DOHH2 (cell line): Measurements from ENCODE around the gene ABCA1.

ENCODE experiments used
- H3F3A ChIP-seq: fragments of 200-600 bp; sonication (generic), shearing (Covaris generic); 2 replicates; pipeline ENCODE4 v1.6.0; 2016; ENCODE audit warnings: antibody characterized with exemption, mild to moderate bottlenecking; ENCODE audit not compliant: control insufficient read depth, insufficient read depth
- H3K27ac ChIP-seq: fragments of 200-600 bp; sonication (generic); 2 replicates; pipeline ENCODE4 v1.5.1; 2014; ENCODE audit warnings: low read depth, mild to moderate bottlenecking, low read length, moderate library complexity
- H3K27me3 ChIP-seq: fragments of 200-600 bp; sonication (generic); 2 replicates; pipeline ENCODE4 v1.6.1; 2014; ENCODE audit warnings: mild to moderate bottlenecking, low read length, mixed read lengths; ENCODE audit not compliant: control insufficient read depth
- H3K36me3 ChIP-seq: fragments of 200-600 bp; sonication (generic); 2 replicates; pipeline ENCODE4 v1.6.1; 2014; ENCODE audit warnings: mild to moderate bottlenecking, low read length, moderate library complexity, mixed read lengths; ENCODE audit not compliant: control insufficient read depth
- H3K4me1 ChIP-seq: fragments of 200-600 bp; sonication (generic); 2 replicates; pipeline ENCODE4 v1.6.1; 2014; ENCODE audit warnings: mild to moderate bottlenecking, low read length, mixed read lengths; ENCODE audit not compliant: control insufficient read depth
- H3K4me2 ChIP-seq: fragments of 200-600 bp; sonication (generic); 2 replicates; pipeline ENCODE4 v1.6.0; 2014; ENCODE audit warnings: mild to moderate bottlenecking, low read length, moderate library complexity
- H3K4me3 ChIP-seq: fragments of 200-600 bp; sonication (generic); 2 replicates; pipeline ENCODE4 v1.5.1; 2014; ENCODE audit warnings: mild to moderate bottlenecking, low read length, mixed read lengths
- H3K79me2 ChIP-seq: fragments of 200-600 bp; sonication (generic); 2 replicates; pipeline ENCODE4 v1.6.1; 2014; ENCODE audit warnings: mild to moderate bottlenecking, low read length, mixed read lengths; ENCODE audit not compliant: control insufficient read depth
- H3K9me2 ChIP-seq: fragments of 200-600 bp; sonication (generic); replicated peaks from 2 replicates; pipeline ENCODE4 v1.6.1; 2014; ENCODE audit warnings: mild to moderate bottlenecking, low read length, mixed read lengths; ENCODE audit not compliant: control insufficient read depth
- H3K9me3 ChIP-seq: fragments of 200-600 bp; sonication (generic); 2 replicates; pipeline ENCODE4 v1.6.1; 2014; ENCODE audit warnings: antibody characterized with exemption, low read length, mixed read lengths; ENCODE audit not compliant: control insufficient read depth, insufficient read depth
- H4K20me1 ChIP-seq: fragments of 200-600 bp; sonication (generic); 2 replicates; pipeline ENCODE4 v1.6.0; 2014; ENCODE audit warnings: low read depth, mild to moderate bottlenecking, antibody characterized with exemption, low read length, moderate library complexity; ENCODE audit not compliant: control insufficient read depth, insufficient read depth
- EZH2phosphoT487 ChIP-seq: fragments of 200-600 bp; sonication (generic); IDR thresholded peaks from 2 replicates; pipeline ENCODE4 v1.6.1; 2017; ENCODE audit warnings: borderline replicate concordance, mild to moderate bottlenecking, antibody characterized with exemption, low read length, moderate library complexity, mixed read lengths
- TF ChIP-seq, protein P1 (sequence below): fragments of 200-600 bp; sonication (generic); IDR thresholded peaks from one replicate; pipeline ENCODE4 v1.5.1; 2014; ENCODE audit warnings: antibody characterized with exemption, mild to moderate bottlenecking, low read depth, low read length; ENCODE audit not compliant: poor library complexity, severe bottlenecking

ABCA1 gene

DNA sequence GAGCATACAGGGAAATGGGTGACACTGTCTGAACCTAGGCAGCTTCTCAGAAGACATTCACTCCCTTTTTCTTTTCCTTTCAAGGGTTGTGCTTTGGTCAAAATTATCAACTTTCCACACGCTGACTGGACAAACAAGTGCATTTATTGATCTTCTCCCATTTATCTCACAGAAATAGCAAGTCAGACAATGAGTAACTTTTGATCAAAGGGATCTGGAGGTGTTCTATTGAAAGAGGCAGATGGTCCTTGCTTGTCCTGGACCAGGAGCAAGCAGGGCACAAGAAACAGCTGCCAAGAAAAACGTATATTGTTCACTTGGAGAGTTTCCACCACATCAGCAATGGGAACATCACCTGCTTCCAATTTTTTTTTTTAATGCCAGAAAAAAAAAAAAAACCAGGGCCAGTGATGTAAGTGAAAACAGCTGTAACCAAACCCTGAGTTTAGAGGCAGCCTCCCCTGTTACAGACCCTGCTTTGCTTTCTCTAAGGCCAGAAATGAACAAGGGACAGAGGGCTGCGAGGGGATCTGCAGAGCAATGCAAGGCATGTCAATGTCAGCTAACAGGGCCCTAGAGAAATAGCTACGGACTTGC lies 84.2 kb downstream of the ABCA1 start:
- Histone ChIP-seq H3K4me2 (no peak overlapping the region), H3K27me3 (no peaks in the 10 kb centered on the region), H4K20me1 (no peaks in the 10 kb centered on the region; the same call in 1 of the 2 replicates), H3K36me3 (peaks cover 49% of the 10 kb centered on the region), H3K4me1 (no peaks in the 10 kb centered on the region), H3K4me3 (no peak overlapping the region), H3K9me2 (no peaks in the 10 kb centered on the region), H3F3A (no peaks in the 10 kb centered on the region), H3K27ac (no peak overlapping the region), H3K79me2 (no peaks in the 10 kb centered on the region), H3K9me3 (no peaks in the 10 kb centered on the region)
- TF ChIP-seq, protein P1, sequence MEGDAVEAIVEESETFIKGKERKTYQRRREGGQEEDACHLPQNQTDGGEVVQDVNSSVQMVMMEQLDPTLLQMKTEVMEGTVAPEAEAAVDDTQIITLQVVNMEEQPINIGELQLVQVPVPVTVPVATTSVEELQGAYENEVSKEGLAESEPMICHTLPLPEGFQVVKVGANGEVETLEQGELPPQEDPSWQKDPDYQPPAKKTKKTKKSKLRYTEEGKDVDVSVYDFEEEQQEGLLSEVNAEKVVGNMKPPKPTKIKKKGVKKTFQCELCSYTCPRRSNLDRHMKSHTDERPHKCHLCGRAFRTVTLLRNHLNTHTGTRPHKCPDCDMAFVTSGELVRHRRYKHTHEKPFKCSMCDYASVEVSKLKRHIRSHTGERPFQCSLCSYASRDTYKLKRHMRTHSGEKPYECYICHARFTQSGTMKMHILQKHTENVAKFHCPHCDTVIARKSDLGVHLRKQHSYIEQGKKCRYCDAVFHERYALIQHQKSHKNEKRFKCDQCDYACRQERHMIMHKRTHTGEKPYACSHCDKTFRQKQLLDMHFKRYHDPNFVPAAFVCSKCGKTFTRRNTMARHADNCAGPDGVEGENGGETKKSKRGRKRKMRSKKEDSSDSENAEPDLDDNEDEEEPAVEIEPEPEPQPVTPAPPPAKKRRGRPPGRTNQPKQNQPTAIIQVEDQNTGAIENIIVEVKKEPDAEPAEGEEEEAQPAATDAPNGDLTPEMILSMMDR: no peak
- no peak for TF ChIP-seq EZH2phosphoT487

DNA sequence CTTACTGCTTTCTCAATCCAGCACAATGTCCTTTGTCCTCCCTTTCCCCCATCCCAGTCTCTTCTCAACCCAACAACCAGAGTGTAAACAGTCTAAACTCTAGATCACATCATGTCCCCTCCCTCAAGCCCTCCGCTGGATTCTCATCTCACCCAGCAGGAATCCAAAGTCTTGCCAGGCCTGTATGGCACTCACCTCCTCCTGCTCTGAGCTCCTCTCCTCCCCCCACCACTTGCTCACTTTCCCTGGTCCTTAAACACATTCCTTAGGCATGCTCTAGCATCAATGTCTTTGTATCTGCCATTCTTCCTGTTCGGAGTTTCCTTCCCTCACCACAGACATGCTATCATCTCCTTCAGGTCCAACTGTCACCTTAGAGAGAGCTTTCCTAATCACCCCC lies 85.3 kb downstream of the ABCA1 start:
- Histone ChIP-seq H3K4me2 (no peak overlapping the region), H3K27ac (no peak overlapping the region), H3K36me3 (peaks cover 49% of the 10 kb centered on the region), H3K79me2 (no peaks in the 10 kb centered on the region), H3K9me2 (no peaks in the 10 kb centered on the region), H3K4me3 (no peak overlapping the region), H4K20me1 (no peaks in the 10 kb centered on the region), H3K9me3 (no peaks in the 10 kb centered on the region), H3K27me3 (no peaks in the 10 kb centered on the region), H3F3A (no peaks in the 10 kb centered on the region), H3K4me1 (no peaks in the 10 kb centered on the region)
- TF ChIP-seq EZH2phosphoT487: no peak
- TF ChIP-seq, protein P1: no peak

DNA sequence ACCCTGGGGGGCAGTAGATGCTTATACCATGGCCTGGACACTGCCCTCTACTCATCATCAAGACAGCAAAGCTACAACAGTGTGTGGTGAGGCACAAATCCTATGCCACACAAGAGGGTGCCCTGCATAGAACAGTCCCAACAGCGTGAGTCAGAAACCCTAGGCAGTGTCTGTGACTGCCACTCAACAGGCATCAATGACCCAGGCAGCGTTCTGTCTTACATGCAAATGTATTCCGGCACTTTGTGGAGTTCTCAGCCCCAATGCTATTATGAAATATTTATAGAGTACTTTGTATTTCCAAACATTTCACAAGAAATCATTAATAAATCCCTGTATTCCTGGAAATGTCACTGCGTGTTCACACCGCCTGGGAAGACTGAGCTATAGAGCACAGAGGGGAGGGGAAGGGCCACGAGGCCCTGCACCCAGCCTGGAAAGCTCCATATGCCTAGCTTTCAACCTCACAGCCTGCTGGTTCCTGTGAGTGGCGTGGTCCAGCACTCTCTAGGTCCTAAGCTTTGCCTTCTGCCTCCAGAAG lies 86.3 kb downstream of the ABCA1 start:
- Histone ChIP-seq H3F3A (no peaks in the 10 kb centered on the region), H3K4me3 (no peak overlapping the region), H3K9me2 (no peaks in the 10 kb centered on the region), H3K27ac (no peak overlapping the region), H3K4me1 (peaks cover 3% of the 10 kb centered on the region), H3K27me3 (no peaks in the 10 kb centered on the region), H3K9me3 (no peaks in the 10 kb centered on the region), H3K36me3 (peaks cover 59% of the 10 kb centered on the region), H3K4me2 (no peak overlapping the region), H4K20me1 (no peaks in the 10 kb centered on the region), H3K79me2 (no peaks in the 10 kb centered on the region)
- TF ChIP-seq, protein P1: no peak
- TF ChIP-seq EZH2phosphoT487: no peak
